IPS DF 6.9 (cell line): Measurements from ENCODE around the gene METTL3.

ENCODE experiments used
- DNase-seq: peaks from one replicate; pipeline ENCODE4 v3.0.0-alpha.2; 2013; ENCODE audit warnings: low read depth, low spot score
- H3K27ac ChIP-seq: one replicate; pipeline ENCODE4 v1.5.1; 2013; ENCODE audit warnings: low read length, control low read depth
- H3K27me3 ChIP-seq: 2 replicates; pipeline ENCODE4 v1.6.1; 2013; ENCODE audit warnings: mild to moderate bottlenecking, low read length; ENCODE audit not compliant: control insufficient read depth, insufficient read depth
- H3K36me3 ChIP-seq: 2 replicates; pipeline ENCODE4 v1.6.1; 2013; ENCODE audit warnings: low read length; ENCODE audit not compliant: control insufficient read depth, insufficient read depth
- H3K4me1 ChIP-seq: 2 replicates; pipeline ENCODE4 v1.6.1; 2013; ENCODE audit warnings: low read length; ENCODE audit not compliant: control insufficient read depth, insufficient read depth
- H3K4me3 ChIP-seq: 2 replicates; pipeline ENCODE4 v1.5.1; 2013; ENCODE audit warnings: mild to moderate bottlenecking, low read length
- H3K9me3 ChIP-seq: 2 replicates; pipeline ENCODE4 v1.6.1; 2013; ENCODE audit warnings: low read length, inconsistent platforms; ENCODE audit not compliant: control insufficient read depth, insufficient read depth
- WGBS: extraction: QIAGEN DNeasy Blood & Tissue Kit; methylation state at CpG from one replicate; pipeline ENCODE4 v1.1.7; 2013; ENCODE audit warnings: mixed read lengths, missing lambda C conversion rate; ENCODE audit not compliant: insufficient read length, insufficient coverage; 5-methylcytosine and 5-hydroxymethylcytosine counted together

Gene METTL3

GRCh38 chr14:21526672-21527317 lies 15.7 kb upstream of the METTL3 start:
- no peaks in the 10 kb centered on the region for H3K27me3 ChIP-seq
- peaks cover 34% of the 10 kb centered on the region for H3K36me3 ChIP-seq
- WGBS, result no CpG with 5 or more reads among the region's 13 CpGs
- peak overlapping the region; percentile 16; the same call in 1 of the 2 replicates for H3K4me3 ChIP-seq
- H3K27ac ChIP-seq, result peak overlapping the region; percentile 48
- H3K4me1 ChIP-seq, result peaks cover 17% of the 10 kb centered on the region
- DNase-seq, result no peak
- H3K9me3 ChIP-seq, result no peaks in the 10 kb centered on the region

GRCh38 chr14:21525962-21526671 lies 15.0 kb upstream of the METTL3 start, which contains the start of gene SALL2:
TSS of gene SALL2 (minus strand) at chr14:21526346. CDS start at chr14:21526127, 219 bp downstream.
- Histone ChIP-seq H3K36me3 (peaks cover 35% of the 10 kb centered on the region), H3K27ac (peak within 1 kb of the TSS; percentile 48), H3K4me3 (peak within 1 kb of the TSS; percentile 88), H3K4me1 (peaks cover 17% of the 10 kb centered on the region), H3K27me3 (no peaks in the 10 kb centered on the region), H3K9me3 (no peaks in the 10 kb centered on the region)
- peak; percentile 96 for DNase-seq
- no CpG with 5 or more reads among the region's 43 CpGs for WGBS

- WGBS, result no CpG with 5 or more reads among the region's 12 CpGs
- H3K4me1 ChIP-seq, result peaks cover 17% of the 10 kb centered on the region
- no peaks in the 10 kb centered on the region for H3K9me3 ChIP-seq
Observed at GRCh38 chr14:21525571-21525961, 14.4 kb upstream of the METTL3 start.

GRCh38 chr14:21524575-21525490 lies 13.7 kb upstream of the METTL3 start:
- no peak for DNase-seq
- H3K27ac ChIP-seq, result no peak overlapping the region
- peaks cover 17% of the 10 kb centered on the region for H3K4me1 ChIP-seq
- no peaks in the 10 kb centered on the region for H3K27me3 ChIP-seq
- H3K9me3 ChIP-seq, result no peaks in the 10 kb centered on the region
- WGBS, result no CpG with 5 or more reads among the region's 18 CpGs
- H3K36me3 ChIP-seq, result peaks cover 35% of the 10 kb centered on the region
- H3K4me3 ChIP-seq, result peak overlapping the region; percentile 88; the same call in 1 of the 2 replicates

More at GRCh38 chr14:21525571-21525961, 14.4 kb upstream of the METTL3 start:
- Histone ChIP-seq H3K4me3 (peak overlapping the region; percentile 88; the same call in 1 of the 2 replicates), H3K36me3 (peaks cover 35% of the 10 kb centered on the region), H3K27ac (no peak overlapping the region), H3K27me3 (no peaks in the 10 kb centered on the region)
- DNase-seq, result no peak

- H3K27ac ChIP-seq, result no peak overlapping the region
- DNase-seq, result no peak
- peaks cover 35% of the 10 kb centered on the region for H3K36me3 ChIP-seq
- H3K4me1 ChIP-seq, result peaks cover 17% of the 10 kb centered on the region
- H3K27me3 ChIP-seq, result no peaks in the 10 kb centered on the region
- no peak overlapping the region for H3K4me3 ChIP-seq
- H3K9me3 ChIP-seq, result no peaks in the 10 kb centered on the region
- whole genome bisulfite sequencing, result no CpG with 5 or more reads among the region's 7 CpGs
Observed at GRCh38 chr14:21523203-21523602, 12.1 kb upstream of the METTL3 start.

- H3K27ac ChIP-seq, result no peak overlapping the region
- H3K4me1 ChIP-seq, result peaks cover 17% of the 10 kb centered on the region
- no peak overlapping the region for H3K4me3 ChIP-seq
- no peaks in the 10 kb centered on the region for H3K27me3 ChIP-seq
- H3K36me3 ChIP-seq, result peaks cover 35% of the 10 kb centered on the region
- H3K9me3 ChIP-seq, result no peaks in the 10 kb centered on the region
- no peak for DNase-seq
- WGBS, result no CpG with 5 or more reads among the region's 2 CpGs
Observed at GRCh38 chr14:21521501-21521900, 10.4 kb upstream of the METTL3 start.

- H3K27ac ChIP-seq, result no peak overlapping the region
- H3K9me3 ChIP-seq, result no peaks in the 10 kb centered on the region
- H3K4me3 ChIP-seq, result no peak overlapping the region
- peaks cover 17% of the 10 kb centered on the region for H3K4me1 ChIP-seq
- DNase-seq, result no peak
- H3K27me3 ChIP-seq, result no peaks in the 10 kb centered on the region
- WGBS, result no CpG with 5 or more reads among the region's 1 CpG
- peaks cover 35% of the 10 kb centered on the region for H3K36me3 ChIP-seq
Observed at GRCh38 chr14:21520767-21521166, 9.6 kb upstream of the METTL3 start.

GRCh38 chr14:21518725-21519124 lies 7.6 kb upstream of the METTL3 start:
- Histone ChIP-seq H3K27me3 (no peaks in the 10 kb centered on the region), H3K4me3 (no peak overlapping the region), H3K27ac (no peak overlapping the region), H3K36me3 (peaks cover 18% of the 10 kb centered on the region), H3K9me3 (no peaks in the 10 kb centered on the region), H3K4me1 (peaks cover 7% of the 10 kb centered on the region)
- WGBS, result no CpG with 5 or more reads among the region's 2 CpGs
- DNase-seq, result no peak

GRCh38 chr14:21514341-21514740 lies 3.2 kb upstream of the METTL3 start:
- WGBS, result no CpG with 5 or more reads among the region's 1 CpG

More at GRCh38 chr14:21514341-21514740, 3.2 kb upstream of the METTL3 start:
- no peaks in the 10 kb centered on the region for H3K9me3 ChIP-seq
- H3K27me3 ChIP-seq, result no peaks in the 10 kb centered on the region; the same call in 1 of the 2 replicates
- no peaks in the 10 kb centered on the region for H3K4me1 ChIP-seq
- H3K36me3 ChIP-seq, result no peaks in the 10 kb centered on the region
- no peak for DNase-seq
- no peak overlapping the region for H3K4me3 ChIP-seq
- no peak overlapping the region for H3K27ac ChIP-seq
